ENCODE results near the gene NT5DC3.

- TF ChIP-seq CTCF (conservative IDR thresholded peaks at IDR 0.05; ENCODE audit: low read length): no peak
- TF ChIP-seq EZH2phosphoT487 (IDR thresholded peaks at IDR 0.05; ENCODE audit: borderline replicate concordance): no peak
These were observed 16.7 kb downstream of the NT5DC3 start for GRCh38 chr12:103824290-103824689.

All from Loucy (cell line).